ENCODE results near the gene TAF9.

- TF ChIP-seq, protein P1, sequence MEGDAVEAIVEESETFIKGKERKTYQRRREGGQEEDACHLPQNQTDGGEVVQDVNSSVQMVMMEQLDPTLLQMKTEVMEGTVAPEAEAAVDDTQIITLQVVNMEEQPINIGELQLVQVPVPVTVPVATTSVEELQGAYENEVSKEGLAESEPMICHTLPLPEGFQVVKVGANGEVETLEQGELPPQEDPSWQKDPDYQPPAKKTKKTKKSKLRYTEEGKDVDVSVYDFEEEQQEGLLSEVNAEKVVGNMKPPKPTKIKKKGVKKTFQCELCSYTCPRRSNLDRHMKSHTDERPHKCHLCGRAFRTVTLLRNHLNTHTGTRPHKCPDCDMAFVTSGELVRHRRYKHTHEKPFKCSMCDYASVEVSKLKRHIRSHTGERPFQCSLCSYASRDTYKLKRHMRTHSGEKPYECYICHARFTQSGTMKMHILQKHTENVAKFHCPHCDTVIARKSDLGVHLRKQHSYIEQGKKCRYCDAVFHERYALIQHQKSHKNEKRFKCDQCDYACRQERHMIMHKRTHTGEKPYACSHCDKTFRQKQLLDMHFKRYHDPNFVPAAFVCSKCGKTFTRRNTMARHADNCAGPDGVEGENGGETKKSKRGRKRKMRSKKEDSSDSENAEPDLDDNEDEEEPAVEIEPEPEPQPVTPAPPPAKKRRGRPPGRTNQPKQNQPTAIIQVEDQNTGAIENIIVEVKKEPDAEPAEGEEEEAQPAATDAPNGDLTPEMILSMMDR (IDR thresholded peaks at IDR 0.05 in 4 of 5, conservative IDR thresholded peaks at IDR 0.05 in 1 of 5) = no peak
- TF ChIP-seq POLR2A (IDR thresholded peaks at IDR 0.05) = no peak
Observed at GRCh38 chr5:69367697-69368279, 1.5 kb downstream of the TAF9 start.

Data from gastrocnemius medialis (tissue), 4 donors.